ENCODE results near the gene MICAL2. TPM values are rescaled to one million over a fixed set of nuclear protein-coding genes. Genes with fewer than 3 reads are reported as not detected.

Gene MICAL2
- total RNA-seq, 1 experiment from 2014 or later = 37.4 TPM

- H3K9me3 ChIP-seq (ENCODE audit: control insufficient read depth in 1 of 2, insufficient read depth in 1 of 2, low read depth in 1 of 2, low read length in 2 of 2) = no peaks in the 10 kb centered on the region
- no TSS peak for BruUV-seq (replicated peaks)
- DNase-seq (ENCODE audit: low read depth, low spot score) (no peak), ATAC-seq (no peak)
- H3K27me3 ChIP-seq (ENCODE audit: insufficient read depth, low read length) = no peaks in the 10 kb centered on the region
- no peak overlapping the region for H2AFZ ChIP-seq (ENCODE audit: low read depth, low read length, poor library complexity, severe bottlenecking)
- H4K20me1 ChIP-seq (ENCODE audit: insufficient read depth) = no peaks in the 10 kb centered on the region
- intact Hi-C loops (cut with micrococcal nuclease) = no loop called here
- no peak overlapping the region for H3K4me3 ChIP-seq (replicated peaks in 1 of 2; ENCODE audit: low read depth in 1 of 2, low read length in 2 of 2)
- ChIA-PET POLR2A (no interaction called here), CTCF (no interaction called here), RAD21 (ENCODE audit: low non-redundant PET in 1 of 2, low total read pairs in 2 of 2, uncharacterized antibody in 2 of 2, unreplicated experiment in 2 of 2) (no interaction called here)
- no peaks in the 10 kb centered on the region for H3K36me3 ChIP-seq (ENCODE audit: control insufficient read depth in 1 of 2, insufficient read depth in 2 of 2, low read length in 2 of 2)
- H3K27ac ChIP-seq (ENCODE audit: low read depth, low read length) = no peak overlapping the region
- H3K4me1 ChIP-seq (ENCODE audit: control insufficient read depth in 1 of 2, insufficient read depth in 2 of 2, low read length in 2 of 2) = peaks cover 10% of the 10 kb centered on the region in 2 experiments
- no peaks in the 10 kb centered on the region for H3K9me2 ChIP-seq (ENCODE audit: insufficient read depth)
- TF ChIP-seq ATF3 (IDR thresholded peaks at IDR 0.05) = no peak
- H3K9ac ChIP-seq (ENCODE audit: low read length) = no peak overlapping the region
- no peaks in the 10 kb centered on the region for H3K79me2 ChIP-seq (ENCODE audit: insufficient read depth, low read length)
- H3K4me2 ChIP-seq (ENCODE audit: low read length) = no peak overlapping the region
Measured at GRCh38 chr11:12261551-12261950, 151.2 kb downstream of the MICAL2 start.

GRCh38 chr11:12263141-12263693 is 152.8 kb downstream of the MICAL2 start:
- Histone ChIP-seq H3K36me3 (ENCODE audit: control insufficient read depth in 1 of 2, insufficient read depth in 2 of 2, low read length in 2 of 2) (no peaks in the 10 kb centered on the region), H3K4me3 (replicated peaks in 1 of 2; ENCODE audit: low read depth in 1 of 2, low read length in 2 of 2) (no peak overlapping the region), H3K4me1 (ENCODE audit: control insufficient read depth in 1 of 2, insufficient read depth in 2 of 2, low read length in 2 of 2) (peaks cover 6% of the 10 kb centered on the region in 2 experiments), H3K27me3 (ENCODE audit: insufficient read depth, low read length) (no peaks in the 10 kb centered on the region), H3K9me3 (ENCODE audit: control insufficient read depth in 1 of 2, insufficient read depth in 1 of 2, low read depth in 1 of 2, low read length in 2 of 2) (no peaks in the 10 kb centered on the region), H3K79me2 (ENCODE audit: insufficient read depth, low read length) (no peaks in the 10 kb centered on the region), H2AFZ (ENCODE audit: low read depth, low read length, poor library complexity, severe bottlenecking) (no peak overlapping the region), H3K4me2 (ENCODE audit: low read length) (no peak overlapping the region), H3K9ac (ENCODE audit: low read length) (no peak overlapping the region), H4K20me1 (ENCODE audit: insufficient read depth) (no peaks in the 10 kb centered on the region), H3K9me2 (ENCODE audit: insufficient read depth) (no peaks in the 10 kb centered on the region), H3K27ac (ENCODE audit: low read depth, low read length) (no peak overlapping the region)
- no peak for TF ChIP-seq JUND (IDR thresholded peaks at IDR 0.05)
- no peak for TF ChIP-seq ATF3 (IDR thresholded peaks at IDR 0.05)
- TF ChIP-seq EZH2phosphoT487 (IDR thresholded peaks at IDR 0.05; ENCODE audit: borderline replicate concordance) = no peak
- TF ChIP-seq YY1 (IDR thresholded peaks at IDR 0.05; ENCODE audit: extremely low read depth, insufficient replicate concordance, low read depth, low read length) = no peak
- no peak for TF ChIP-seq POLR2AphosphoS5 (IDR thresholded peaks at IDR 0.05; ENCODE audit: low read depth, low read length)
- TF ChIP-seq ZNF274 (IDR thresholded peaks at IDR 0.05; ENCODE audit: low read depth, low read length) = no peak
- TF ChIP-seq ZBTB33 (IDR thresholded peaks at IDR 0.05; ENCODE audit: extremely low read depth, insufficient replicate concordance, low read length) = no peak
- TF ChIP-seq ZFX (IDR thresholded peaks at IDR 0.05) = no peak
- TF ChIP-seq SRF (IDR thresholded peaks at IDR 0.05; ENCODE audit: low read depth) = no peak
- no peak for TF ChIP-seq CTCF (IDR thresholded peaks at IDR 0.05 in 2 of 3, conservative IDR thresholded peaks at IDR 0.05 in 1 of 3; ENCODE audit: borderline replicate concordance in 1 of 3, insufficient read depth in 1 of 3, low read depth in 2 of 3, low read length in 2 of 3)
- TF ChIP-seq ELF1 (IDR thresholded peaks at IDR 0.05; ENCODE audit: borderline replicate concordance, low read depth) = no peak
- no peak for TF ChIP-seq CEBPB (IDR thresholded peaks at IDR 0.05; ENCODE audit: low read depth)
- no peak for DNase-seq (ENCODE audit: low read depth, low spot score)
- ChIA-PET CTCF (interaction anchor here (0.9 kb wide), 1 partner anchor 175 kb away, joined by 3 read pairs; no protein-coding TSS in a partner anchor), RAD21 (ENCODE audit: low non-redundant PET in 1 of 2, low total read pairs in 2 of 2, uncharacterized antibody in 2 of 2, unreplicated experiment in 2 of 2) (no interaction called here), POLR2A (no interaction called here)
- BruUV-seq (replicated peaks) = no TSS peak
- no peak for ATAC-seq
- intact Hi-C loops (cut with micrococcal nuclease) = no loop called here

All from HCT116 (cell line).